Omental fat pad (tissue), 4 donors: ENCODE results near the gene RNF114. TPM values are rescaled to one million over a fixed set of nuclear protein-coding genes. Genes with fewer than 3 reads are reported as not detected.

Experiments used
- ATAC-seq: fragments of 150-250 bp; one replicate; pipeline ENCODE4 v1.9.1; 2016; ENCODE audit warnings: mild to moderate bottlenecking, moderate library complexity; ENCODE audit not compliant: low FRiP score
- DNase-seq: peaks from one replicate; pipeline ENCODE4 v3.0.0-alpha.2; 2019; ENCODE audit warnings: low spot score
- total RNA-seq, 4 donors: library from RNA; depleted of rRNA; stranded (reverse); fragments of >200 nt; gene quantifications; one replicate each; pipeline ENCODE4 v1.1.0, GENCODE V29; 2016
- TF ChIP-seq, protein P1 (sequence below), 3 donors: fragments of 450-650 bp; IDR thresholded peaks; one replicate each; pipeline ENCODE4 v1.5.1; 2016 to 2017; ENCODE audit warnings: antibody characterized with exemption in 3 of 3, mild to moderate bottlenecking in 3 of 3, moderate library complexity in 2 of 3

Gene RNF114
- total RNA-seq, 4 donors from 2014 or later, result 133 to 163 (median 146) TPM

DNA sequence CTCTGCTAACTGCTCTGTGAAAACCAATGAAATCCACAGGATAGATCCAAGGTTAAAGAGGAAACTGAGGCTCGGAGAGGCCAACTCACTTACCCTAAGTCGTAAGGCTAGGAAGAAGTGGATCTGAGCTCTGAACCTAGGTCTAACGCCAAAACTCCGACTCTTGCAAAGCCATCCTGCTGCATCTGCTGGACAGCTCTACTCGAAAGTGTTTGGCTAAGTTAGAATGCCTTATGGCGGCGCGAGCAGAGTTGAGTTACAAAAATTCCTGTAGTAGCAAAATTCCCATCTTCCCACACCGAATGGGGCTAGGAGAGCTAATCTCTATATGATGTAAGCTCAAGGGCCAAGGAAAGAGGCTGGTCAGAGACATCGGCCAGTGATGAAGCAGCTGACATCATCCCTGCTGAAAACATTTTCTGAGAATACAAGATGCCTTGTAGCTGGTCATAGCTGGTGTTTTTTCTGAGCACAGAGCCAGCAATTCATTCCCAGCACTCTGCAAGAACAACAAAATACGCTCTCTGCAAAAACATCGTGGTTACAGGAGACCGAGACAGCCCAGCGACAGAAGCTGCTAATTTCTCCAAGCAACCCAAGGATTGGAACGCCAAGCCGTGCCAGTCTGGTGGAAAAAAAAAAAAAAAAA lies 22.7 kb upstream of the RNF114 start:
- DNase-seq, result no peak
- TF ChIP-seq, protein P1, sequence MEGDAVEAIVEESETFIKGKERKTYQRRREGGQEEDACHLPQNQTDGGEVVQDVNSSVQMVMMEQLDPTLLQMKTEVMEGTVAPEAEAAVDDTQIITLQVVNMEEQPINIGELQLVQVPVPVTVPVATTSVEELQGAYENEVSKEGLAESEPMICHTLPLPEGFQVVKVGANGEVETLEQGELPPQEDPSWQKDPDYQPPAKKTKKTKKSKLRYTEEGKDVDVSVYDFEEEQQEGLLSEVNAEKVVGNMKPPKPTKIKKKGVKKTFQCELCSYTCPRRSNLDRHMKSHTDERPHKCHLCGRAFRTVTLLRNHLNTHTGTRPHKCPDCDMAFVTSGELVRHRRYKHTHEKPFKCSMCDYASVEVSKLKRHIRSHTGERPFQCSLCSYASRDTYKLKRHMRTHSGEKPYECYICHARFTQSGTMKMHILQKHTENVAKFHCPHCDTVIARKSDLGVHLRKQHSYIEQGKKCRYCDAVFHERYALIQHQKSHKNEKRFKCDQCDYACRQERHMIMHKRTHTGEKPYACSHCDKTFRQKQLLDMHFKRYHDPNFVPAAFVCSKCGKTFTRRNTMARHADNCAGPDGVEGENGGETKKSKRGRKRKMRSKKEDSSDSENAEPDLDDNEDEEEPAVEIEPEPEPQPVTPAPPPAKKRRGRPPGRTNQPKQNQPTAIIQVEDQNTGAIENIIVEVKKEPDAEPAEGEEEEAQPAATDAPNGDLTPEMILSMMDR (IDR thresholded peaks at IDR 0.05), result no peak
- ATAC-seq, result no peak

DNA sequence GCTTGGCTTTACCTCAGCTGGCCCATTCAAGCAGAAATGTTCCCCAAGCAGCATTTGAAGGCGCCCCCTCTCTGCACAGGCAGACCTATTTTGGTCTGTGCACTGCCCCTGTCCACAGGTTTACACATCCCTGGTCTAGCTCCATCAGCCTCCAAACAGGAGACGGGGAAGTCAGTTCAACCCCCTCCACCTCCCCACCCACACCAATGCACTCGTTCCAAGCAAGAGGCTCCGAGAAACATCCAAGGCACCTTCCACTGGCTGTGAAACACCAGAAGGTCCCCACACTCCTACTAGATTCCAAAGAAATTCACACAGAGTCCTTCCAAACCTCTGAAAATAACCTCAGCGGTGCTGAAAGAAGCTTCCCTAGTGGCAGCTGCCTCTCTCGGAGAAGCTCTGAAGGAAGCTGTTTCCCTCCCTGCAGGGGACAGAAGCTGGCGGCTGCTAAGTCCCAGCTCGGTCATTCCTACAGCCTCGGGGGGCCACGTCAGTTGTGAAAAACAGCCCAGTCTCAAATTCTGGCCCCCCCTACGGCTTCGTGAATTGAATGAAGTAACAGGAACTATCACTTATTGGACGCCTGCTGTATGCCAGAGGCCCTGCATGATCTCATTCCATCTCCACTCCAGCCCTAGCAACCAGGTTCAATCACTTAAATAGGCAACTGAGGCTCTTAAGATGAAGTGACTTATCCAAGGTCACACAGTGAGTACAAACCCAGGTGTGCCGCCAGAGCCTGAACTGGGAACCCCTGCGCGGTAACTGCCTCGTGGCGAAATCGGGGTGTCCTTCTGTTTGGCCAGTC lies 21.7 kb upstream of the RNF114 start:
- ATAC-seq (peak; percentile 4), DNase-seq (no peak)
- TF ChIP-seq, protein P1 (IDR thresholded peaks at IDR 0.05), result no peak

DNA sequence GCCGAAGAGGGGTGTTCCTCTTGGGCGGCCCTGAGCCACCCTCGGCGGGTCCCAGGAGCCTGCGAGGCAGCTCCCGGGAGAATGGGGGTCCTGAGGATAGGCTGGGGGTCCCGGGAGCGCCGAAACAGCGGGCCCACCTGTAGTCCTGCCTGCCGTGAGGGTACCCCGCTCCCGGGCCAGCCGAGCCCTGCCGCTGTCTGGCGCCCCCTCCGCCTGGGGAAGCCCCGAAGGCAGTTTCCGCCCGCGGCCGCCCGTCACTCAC lies 21.1 kb upstream of the RNF114 start:
- no peak for DNase-seq
- TF ChIP-seq, protein P1 (IDR thresholded peaks at IDR 0.05), result no peak
- peak; percentile 22 for ATAC-seq

DNA sequence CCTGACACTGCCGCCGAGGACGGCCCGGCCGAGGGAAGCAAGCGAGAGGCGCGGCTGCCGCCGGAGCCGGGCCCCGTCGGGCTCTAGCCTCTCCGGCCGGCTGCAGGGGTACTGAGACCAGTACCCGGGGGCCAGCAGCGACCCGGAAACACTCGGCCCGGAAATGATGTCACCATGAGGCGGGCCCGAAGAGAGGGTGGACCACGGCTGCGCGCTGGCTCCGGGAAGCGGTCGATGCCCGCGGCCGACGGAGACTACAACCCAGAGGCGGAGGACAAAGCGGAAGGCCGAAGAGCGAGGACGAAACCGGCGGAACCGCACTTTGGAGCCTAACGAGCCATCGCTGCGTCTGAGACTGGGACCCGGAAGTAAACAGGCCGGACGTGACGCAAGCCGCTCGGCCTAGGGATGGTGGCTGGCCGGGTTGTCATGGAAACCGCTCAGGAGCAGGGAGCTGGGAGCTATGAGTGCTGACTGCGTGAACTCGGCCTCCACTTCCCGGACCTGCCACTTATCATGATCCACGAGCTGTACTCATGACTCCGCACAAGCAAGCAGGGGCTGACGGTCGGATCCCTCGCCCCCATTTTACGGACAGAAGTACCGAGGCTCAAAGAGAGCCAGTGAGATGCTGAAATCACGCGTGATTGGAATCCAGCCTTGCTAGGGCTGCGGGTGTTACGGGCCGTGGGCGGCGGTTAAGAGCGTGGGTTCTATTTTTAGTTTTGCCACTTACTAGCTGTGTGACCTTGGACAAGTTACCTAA lies 20.6 kb upstream of the RNF114 start, which contains the start of gene SPATA2:
Gene SPATA2, minus strand, starts transcription at position 150 of the 766 bp plus-strand sequence. CDS start 7,039 bp downstream, outside the sequence.
- DNase-seq (peak; percentile 99), ATAC-seq (peak; percentile 90)
- TF ChIP-seq, protein P1 (IDR thresholded peaks at IDR 0.05), result no peak

DNA sequence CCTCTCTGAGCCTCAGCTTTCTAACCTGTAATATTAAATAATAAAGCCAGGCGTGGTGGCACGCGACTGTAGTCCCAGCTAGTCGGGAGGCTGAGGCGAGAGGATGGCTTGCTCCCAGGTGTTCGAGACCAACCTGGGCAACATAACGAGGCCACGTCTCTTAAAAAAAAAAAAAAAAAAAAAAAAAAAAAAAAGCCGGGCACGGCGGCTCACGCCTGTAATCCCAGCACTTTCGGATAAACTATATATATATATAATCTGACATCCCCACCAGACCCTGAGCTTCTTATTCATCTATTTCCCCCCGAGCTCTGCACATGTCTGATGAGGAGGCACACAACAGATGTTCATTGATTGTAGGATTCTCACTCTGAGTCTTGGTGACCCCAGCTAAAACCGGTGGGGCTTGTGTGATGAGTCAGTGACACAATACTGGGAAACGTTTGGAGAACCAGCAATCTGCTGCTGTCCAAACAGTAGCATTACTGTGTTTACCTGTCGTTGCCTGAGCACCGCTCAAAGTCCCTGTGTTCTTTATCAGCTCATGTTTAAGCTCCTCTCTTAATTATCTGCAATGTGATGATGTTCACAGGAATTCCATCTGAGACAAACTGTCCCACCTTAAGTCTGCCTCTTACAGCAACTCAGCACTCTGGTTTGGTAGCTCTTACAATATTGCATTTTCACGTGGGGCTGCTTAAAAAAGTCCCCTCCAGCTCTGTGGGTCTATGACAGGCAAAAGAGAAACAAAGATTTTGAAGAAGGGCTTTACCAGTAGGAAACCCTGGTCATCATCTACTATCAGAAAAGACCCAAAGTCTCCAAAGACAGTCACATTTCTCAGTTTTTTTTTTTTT lies 19.8 kb upstream of the RNF114 start:
- ATAC-seq (no peak), DNase-seq (no peak)
- TF ChIP-seq, protein P1 (IDR thresholded peaks at IDR 0.05), result no peak

DNA sequence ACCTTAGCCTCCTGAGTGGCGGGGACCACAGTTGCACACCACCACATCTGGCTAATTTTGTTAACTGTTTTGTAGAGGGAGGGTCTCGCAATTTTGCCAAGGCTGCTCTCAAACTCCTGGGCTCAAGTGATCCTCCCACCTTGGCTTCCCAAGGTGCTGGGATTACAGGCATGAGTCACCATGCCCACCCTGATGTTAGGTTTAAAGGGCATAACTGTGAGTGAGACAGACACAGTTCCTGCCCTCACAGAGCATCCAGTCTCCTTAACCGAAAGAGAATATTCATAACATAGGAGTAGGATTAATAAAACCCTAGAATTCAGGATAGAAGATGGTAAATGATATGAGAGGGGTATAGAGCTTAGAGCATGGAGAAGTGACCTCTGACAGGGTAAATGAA lies 17.8 kb upstream of the RNF114 start:
- ATAC-seq (no peak), DNase-seq (no peak)
- TF ChIP-seq, protein P1 (IDR thresholded peaks at IDR 0.05), result no peak
